GM03348 (cell line): ENCODE measurements around the gene PCP4.

ENCODE experiments used
- DNase-seq: peaks from one replicate; pipeline ENCODE4 v3.0.0; 2012; ENCODE audit warnings: low spot score

Gene PCP4

DNA sequence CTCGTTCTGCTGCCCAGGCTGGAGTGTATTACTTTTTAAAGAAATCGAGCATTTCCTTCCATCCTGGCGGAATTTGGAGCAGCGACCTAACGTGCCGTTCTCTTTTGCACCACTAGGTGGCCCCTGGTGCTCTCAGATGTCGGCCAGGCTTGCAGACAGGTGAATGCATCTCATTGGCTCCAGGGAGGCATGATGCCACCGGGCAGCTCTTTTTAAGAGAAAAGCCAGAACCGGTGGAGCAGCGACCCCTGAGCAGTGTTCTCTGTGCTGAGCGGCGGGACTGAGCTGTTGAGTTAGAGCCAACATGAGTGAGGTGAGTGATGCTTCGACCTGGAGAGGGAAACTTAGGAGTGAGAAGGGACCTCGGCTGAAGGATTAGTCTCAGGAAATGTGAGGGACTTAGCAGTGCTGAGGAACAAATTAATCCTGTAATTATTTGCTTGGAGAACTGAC, at the start of gene PCP4:
PCP4 (plus strand) TSS at position 241 of the 453 bp plus-strand sequence; CDS start at position 305, 64 bp downstream.
- DNase-seq: peak; percentile 52

DNA sequence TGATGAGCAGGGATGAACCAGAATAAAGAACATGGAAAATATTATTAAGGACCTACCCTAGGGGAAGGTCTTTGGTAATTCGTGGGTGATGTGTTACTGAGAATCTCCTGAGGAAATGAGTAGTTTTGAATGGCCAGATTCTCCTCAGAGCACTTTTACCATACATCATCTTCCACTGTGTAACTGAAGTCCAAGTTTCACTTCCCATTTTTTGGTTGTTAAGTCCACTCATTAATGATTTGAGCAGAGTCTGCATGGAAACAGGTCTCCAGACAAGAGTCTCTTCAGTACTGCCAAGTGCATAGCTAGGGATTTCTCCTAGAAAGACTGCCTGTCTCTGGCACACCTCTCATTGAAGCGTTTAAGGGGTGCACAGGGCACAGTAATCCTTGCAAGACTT, 48.7 kb upstream of the PCP4 start:
- DNase-seq: no peak

DNA sequence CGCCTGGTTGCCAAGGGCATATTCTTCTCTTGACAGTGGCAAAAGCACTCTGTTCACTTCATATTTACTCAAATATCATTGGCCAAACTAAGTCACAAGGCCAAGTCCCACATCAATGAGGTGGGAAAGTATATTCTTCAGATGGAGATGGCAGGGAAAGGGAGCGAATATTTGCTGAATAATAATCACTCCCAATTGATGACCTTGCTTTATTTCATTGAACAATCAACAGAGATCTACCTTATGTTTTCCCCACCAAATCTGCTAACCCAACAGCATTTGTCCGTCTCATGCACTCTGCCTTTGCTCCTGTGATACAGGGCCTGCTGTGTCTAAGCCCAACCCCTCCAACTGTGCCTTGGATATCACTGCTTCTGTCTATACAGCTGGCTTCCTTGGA, 45.2 kb upstream of the PCP4 start:
- DNase-seq: no peak

DNA sequence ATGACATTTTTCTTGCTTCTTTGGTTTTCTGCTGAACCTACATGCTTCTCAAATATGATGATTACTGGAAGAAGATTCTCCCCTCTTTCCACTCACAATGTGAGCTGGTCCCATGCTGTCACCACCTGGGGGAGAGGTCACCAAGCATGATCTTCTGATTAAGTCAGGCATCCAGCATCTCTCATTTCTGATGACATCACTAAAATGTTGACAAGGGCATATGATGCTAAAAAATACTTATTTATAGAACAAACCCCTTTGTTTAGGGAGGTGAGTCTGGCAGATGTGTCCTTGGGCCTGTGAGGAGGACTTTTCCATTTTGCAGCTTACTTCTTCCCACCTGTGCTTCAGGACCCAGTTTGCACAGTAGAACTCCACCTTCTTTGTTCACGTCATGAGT, 42.0 kb upstream of the PCP4 start:
- no peak for DNase-seq

DNA sequence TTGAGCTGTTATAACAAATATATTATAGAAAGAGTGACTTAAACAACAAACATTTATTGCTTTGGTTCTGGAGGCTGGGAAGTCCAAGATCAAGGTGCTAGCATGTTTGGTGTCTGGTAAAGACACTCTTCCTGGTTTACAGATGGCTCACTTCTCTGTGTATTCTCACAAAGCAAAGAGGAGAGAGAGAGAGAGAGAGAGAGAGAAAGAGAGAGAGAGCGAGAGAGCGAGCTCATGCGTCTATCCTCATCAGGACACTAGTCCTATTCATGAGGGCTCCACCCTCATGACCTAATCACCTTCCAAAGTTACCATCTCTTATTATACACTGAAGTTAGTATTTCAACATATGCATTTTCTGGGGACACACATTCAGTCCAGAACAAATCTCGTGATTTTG, 32.7 kb upstream of the PCP4 start:
- no peak for DNase-seq

DNA sequence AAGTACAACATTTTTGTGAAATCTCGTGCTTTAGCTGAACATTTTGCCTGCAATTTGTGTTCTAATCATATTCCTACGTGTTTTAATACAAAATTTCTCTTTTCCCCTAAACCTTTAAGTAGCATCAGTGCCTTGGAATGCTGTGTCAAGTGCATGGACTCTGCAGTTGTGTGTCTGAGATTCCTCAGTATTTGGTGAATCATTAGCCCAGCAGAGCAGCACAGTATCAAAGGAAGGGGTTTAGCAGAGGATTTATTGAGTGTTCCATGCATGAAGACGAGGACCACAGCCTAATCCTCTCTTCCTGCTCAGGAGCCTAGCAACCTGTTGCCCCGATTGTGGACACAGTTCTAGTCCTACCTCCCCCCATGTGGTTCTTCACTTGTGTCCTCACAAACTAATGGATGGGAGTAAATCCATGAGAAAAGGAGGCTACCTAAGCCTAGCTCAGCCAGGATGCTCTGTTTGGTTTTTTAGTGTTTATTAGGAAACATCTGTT, 29.3 kb upstream of the PCP4 start:
- DNase-seq: no peak

DNA sequence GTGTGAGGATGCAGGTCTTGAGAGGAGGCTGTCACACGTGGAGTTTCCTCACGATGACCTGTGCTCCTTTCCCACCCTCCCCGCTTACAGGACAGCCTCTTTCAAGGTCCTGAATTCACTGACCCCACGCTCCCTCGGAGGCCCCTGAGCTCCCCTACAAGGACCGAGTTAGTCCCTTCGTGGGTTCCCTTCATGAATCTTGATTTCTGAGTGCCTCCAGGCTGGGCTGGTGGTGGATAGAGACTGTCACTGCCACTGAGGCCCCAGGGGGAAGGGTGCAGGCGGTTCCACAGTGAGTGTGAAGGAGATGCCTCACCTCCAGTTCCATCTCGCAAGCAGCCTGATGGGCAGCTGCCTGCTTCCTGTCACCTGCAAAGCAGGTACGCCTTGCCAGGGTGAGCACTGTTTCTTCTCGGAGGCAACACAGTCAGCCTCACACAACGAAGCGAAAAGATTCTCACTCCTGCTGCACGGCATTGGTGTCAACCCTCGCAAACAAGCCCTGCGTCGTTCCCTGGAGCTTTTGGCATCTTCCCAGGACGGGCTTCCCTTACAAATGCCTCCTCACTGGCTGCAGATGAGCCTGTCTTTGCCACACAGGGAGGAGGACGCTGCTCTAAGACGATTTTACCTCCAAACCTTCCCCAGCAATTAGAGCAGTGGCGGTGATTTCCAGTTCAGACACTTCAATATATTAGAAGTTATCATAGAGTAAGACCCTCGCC, 26.7 kb upstream of the PCP4 start:
- no peak for DNase-seq

DNA sequence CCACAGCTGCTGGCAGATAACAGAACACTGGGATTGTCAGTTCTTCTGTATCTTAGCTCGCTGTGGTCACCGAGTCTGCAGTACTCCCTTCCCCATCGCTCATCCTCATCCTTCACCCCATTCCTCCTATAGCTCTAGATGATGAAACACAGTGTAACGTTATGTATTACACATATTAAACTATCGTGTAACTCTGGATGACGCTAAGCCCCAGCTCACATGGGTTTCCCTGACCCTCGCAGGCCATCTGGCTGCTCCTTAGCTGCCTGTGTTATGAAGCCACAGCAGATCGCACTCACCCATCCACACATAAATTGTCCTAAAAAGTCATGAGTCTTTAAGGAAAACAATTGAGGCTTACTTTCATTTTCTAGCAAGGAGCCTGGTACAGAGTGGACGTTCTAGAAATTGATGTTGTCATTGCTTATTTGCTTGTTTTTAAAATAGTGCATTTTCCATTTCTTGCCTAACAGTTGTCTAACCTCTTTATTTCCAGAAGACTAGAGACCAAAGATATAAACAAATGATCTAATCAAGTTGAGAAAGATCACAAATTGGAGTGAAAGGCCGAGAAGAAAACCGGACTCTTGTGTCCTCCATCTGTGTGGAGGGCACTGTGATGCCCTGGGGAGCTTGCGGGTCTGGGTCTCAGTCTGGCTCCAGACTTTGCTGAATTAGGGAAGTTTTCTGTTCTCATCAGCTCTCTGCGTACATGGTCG, 24.3 kb upstream of the PCP4 start:
- no peak for DNase-seq

DNA sequence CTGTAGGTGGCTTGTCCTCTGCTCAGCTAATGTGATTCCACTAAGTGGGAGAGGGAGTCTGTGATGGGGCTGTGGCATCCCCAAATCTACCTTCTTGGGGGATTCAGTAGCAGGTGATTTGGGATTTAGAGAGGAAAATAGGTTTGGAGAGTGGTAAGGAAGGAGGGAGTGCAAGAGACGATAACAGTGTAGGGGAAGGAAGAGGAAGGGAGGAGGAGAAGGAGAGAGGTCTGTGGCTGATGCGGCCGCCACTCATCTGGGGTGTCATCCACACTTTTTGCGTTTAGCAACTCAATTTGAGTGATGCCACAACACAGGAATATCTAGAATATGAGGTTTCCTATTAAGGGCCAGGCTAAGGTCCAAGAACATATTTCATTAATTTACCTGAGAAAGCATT, 23.8 kb upstream of the PCP4 start:
- no peak for DNase-seq

DNA sequence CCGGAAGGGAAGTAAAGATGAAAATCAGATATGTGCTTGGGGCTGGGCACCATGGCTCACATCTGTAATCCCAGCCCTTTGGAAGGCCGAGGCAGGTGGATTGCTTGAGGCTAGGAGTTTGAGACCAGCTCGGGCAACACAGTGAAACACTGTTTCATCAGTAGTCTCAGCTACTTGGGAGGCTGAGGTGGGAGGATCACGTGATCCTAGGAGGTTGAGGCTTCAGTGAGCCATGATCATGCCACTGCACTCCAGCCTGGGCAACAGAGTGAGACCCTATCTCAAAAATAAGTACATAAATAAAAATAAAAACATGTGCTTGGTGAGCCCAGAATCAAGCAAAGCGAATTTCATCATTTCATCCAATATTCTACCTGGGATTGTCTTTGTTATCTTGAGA, 23.3 kb upstream of the PCP4 start:
- no peak for DNase-seq

DNA sequence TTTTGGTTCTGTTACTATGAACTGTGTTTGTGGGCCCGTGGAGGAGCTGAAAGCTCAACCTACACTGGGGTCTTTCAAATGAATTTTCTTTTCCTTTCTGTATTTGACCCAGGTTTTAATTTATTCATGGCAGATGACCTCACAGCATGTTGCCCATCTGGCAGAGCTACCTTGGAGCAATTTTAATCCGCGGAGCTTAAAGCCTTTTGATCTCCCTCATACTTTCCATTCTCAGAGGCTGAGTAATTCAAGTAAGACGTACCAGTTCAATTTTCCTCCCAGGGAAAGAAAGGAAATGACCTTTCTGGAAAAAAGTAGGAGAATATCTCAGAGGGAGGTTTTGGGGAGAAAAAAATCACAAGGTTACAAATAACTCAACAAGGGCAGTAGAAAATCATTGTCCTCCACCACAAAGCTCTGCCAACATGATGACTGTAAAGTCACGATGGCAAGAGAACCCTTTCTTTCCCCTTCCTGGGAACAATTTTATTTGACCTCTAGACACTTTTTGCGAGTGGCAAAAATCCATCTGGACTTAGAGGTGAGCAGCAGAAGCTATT, 21.6 kb upstream of the PCP4 start:
- DNase-seq: no peak

DNA sequence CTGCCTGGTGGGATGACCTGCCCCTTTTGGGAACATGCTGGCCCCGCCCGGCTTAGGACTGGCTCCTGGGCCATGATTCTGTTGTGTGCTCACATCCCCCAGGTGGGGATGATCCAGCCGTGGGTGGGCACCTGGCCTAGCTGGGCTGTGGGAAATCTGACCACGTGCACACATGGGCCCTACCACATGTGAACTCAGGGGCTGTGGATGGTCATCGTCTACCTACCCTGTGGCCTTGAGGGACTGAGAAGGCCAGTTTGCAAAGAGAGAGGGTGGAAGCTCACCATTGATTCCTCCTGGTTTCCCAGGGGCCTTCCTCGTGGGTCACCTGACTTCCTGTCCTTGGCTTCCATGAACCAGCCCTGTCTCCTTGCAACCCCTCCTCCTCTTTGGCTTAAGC, 19.4 kb upstream of the PCP4 start:
- no peak for DNase-seq

DNA sequence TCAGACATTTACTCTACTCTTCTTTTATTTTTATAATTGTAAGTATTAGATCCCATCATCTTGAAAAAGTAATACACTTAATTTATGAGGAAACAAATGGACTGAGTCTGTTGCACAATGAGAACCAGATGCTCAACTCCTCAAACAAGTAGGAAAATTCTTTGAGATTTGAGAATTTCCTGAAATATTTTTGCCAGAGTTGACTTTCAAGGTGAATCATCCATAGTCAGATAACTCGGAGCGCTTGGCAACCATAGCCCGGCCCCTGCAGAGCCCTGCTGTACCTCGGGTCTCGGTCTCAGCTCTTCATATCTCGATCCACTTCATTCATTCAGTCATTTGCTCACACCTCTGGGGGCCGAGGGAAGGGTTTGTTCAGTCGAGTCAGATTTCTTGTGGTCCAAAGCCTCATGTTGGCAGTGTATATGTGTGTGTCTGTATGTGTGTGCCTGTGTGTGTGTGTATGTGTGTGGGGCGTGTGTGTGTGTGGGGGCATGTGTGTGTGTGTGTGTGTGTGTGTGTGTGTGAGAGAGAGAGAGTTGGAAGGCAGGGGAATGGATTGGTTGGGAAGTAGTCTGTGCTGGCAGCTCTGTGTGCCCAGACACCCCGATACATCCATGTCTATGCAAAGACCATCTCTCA, 18.1 kb upstream of the PCP4 start:
- DNase-seq: no peak

DNA sequence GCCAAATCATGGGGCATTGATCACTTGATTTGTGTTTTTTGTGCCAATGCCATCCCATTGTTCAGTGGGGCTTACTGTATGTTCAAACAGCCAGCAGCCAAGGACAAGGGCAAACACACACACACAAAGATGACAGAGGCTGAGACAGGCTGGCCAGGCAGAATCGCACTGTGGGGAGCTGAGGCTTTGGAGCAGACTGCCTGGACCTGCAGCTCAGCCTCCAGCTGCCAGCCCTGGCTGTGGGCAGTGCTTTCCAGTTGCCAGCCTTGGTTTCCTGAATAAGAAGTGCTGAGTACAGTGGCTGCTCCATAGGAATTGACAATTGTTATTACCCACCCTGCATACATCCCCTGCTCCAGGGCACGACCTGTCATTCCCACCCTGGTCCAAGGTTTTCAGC, 16.9 kb upstream of the PCP4 start:
- DNase-seq: no peak

DNA sequence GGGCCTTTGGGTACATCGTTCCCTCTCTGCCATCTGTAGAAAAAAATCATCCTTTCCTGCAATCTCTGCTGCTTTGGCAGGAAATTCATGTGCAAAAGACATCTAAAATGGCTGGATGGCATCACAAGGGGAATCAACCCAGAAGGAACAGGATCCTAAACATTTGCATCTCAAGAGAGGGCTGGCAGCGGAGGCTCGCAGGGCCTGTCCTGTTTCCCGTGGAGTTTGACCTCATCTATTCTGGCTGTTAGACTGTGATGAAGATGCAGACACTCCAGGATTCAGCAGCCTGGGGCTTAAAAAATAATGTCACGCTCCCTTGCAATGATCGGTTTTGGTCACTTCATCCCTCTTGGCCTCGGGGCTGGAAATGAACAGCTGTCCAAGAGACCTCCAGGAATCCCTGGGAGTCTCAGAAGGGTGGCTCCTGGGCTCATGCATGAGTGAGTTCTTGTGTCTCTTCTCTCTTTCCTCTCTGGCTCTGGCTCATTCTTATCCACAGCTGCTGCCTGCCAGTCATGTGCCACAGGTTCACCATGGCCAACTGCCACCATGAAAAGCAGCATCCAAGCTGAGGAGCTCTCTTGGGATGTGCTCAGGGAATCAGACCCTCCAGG, 16.1 kb upstream of the PCP4 start:
- no peak for DNase-seq

DNA sequence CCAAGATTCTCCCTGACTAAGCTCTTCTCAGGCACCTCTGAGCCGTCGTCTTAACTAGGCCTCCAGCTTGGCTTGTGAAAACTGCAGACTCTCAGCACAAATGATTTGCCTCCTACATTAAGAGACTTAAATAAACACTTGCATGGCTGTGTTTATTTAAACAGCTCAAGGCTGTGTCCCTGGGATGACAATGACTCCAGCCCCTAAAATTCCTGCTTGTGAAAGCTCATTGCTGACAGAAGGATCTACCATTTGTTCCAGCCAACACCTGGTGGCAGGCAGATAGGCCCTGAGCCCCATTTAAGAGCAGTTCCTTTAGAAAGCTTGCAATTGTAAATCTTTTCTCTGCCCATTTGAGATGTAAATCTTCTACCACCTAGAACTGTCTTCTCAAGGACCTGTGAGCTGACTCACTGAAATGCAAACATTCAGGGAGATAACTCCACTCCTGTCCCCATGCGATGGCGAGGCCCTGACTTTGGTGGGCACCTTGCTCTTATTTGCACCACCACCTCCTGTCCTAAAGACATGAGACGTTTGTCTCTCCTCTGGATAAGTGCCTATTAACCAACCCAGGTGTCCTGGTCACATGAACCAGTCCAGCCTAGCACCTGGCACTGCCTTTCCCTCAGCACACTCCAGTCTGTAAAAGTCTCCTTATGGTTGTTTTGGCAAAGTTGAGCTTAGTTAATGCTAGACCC, 15.1 kb upstream of the PCP4 start:
- DNase-seq: no peak

DNA sequence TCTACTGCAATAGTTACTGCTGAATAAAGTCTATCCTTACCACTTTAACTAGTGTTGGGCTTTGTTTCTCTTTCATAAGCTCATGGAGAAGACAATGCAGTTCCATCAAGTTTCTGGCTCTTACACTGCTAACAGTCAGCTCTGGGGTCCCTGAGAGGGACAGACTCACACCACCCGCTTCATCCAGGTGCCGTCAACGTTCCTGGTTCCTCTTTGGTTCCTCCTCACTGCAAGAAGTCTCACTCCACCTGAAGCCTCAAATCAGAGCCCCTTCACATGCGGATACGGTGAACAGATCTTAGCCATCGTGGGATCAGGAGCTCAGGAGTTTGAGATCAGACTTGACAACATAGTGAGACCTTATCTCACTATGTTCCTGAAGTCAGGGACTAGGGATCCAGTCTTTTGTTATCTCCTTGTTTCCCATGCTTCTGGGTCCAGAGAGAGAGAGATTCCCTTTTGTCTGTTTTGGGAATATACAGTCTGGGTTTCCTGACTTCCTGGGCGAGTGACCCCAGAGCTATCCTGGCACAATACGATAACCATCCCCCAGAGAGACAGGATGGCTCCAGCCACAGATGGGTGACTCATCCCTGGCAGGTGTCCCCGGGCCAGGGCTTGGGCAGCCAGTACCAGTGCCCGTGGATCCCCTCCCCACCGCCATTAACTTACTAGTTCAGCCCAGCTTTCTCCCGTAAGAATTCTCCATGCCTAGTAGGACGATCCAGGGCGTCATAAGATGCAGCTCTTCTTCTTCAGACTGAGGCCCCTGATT, 14.3 kb upstream of the PCP4 start:
- no peak for DNase-seq

DNA sequence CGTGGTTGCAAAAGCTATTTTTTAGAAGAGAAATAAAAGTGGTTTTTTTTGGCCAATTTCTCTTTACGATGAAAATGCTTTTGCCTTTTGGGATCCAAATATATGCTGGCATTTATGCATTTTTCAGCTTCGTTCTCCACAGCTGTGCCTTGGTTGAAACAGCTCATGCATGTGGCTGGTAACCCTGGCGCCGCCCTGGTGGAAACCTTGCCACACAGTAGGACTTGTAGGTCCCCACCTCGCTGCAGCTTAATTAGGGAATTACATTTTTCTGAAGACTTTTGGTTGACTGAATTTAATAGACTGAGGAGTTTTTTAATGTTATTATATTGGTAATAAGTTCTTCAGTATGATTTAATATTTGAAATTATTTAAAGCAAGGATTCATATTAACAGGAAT, 12.7 kb upstream of the PCP4 start:
- DNase-seq: no peak

DNA sequence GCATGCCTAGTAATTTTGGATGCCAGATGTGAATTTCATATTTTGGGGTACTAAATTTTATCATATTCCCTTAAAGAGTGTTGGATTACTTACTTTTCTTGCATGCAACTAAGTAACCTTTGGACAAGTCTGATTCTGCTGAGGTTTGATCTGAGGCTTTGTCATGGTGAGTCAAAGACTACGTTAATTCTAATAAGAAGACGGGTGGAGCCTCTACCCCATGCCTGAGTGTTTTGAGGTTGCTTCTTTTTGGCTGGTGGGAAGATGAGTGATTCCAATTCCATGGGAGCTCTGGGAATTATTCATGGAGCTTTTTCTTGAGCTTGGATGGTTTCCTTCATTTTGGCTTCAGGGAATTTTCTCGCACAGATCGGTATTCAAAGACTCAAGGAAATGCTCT, 11.6 kb upstream of the PCP4 start:
- no peak for DNase-seq

DNA sequence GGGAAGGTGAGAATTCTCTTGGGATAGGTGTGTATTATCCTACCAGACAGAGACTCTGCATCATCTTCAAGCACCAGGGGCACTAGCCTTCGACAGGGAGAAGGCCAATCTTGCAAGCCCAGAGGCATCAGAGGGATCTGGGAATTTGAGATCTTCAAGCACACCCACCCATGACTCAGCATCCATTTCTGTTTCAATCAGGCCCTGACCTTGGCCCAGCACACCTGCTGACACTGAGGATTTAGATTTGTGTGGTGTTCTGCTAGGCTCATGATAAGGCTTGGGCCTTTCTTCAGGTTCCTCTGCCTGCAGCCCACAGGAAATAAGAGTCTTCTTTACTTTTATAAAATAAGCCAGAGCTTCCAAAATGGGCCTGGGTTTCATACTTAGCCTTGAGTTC, 6.6 kb upstream of the PCP4 start:
- no peak for DNase-seq

DNA sequence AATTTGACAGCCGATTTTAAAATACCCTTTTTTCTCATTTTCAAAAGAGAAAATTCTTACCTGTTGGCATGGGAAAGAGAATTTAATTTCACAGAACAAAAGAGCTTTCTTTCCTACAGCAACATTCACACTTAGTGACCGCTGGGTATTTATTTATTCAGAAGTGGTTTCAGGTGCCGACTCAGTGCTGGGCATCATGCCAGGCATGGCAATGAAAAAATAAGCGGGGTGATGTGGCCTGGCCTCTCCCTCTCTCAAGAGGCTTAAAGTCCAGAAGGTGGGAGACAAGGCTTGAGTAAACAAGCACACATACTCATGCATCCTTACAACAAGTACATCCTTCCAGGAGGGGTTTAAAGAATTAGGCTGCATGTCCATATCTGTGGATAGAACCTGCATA, 4.1 kb upstream of the PCP4 start:
- no peak for DNase-seq
